HCT116 (cell line): ENCODE measurements around the gene ZNF652. TPM values are rescaled to one million over a fixed set of nuclear protein-coding genes. Genes with fewer than 3 reads are reported as not detected.
A peak's percentile ranks its signal among the peaks of the same experiment; 100 is the strongest.

ENCODE experiments used
- ATAC-seq: fragments of 200-7000 bp; cut with Tn5 transposase; 2 replicates; pipeline ENCODE4 v1.9.1; 2020; ENCODE audit warnings: mild to moderate bottlenecking, moderate library complexity
- BruUV-seq: library from RNA; stranded (reverse); fragments of 400-500 nt; replicated peaks from 2 replicates; lab custom pipeline; 2021; lab: Mats Ljungman, UMichigan
- CTCF ChIA-PET: fragments of 300-600 bp; sonication (Branson Sonifier 250); formaldehyde crosslinking; loops from one replicate; lab custom pipeline; 2021; ENCODE audit warnings: antibody characterized with exemption; lab: Charles Lee
- POLR2A ChIA-PET: fragments of 300-600, 350-600 bp; sonication (Branson Sonifier 250); formaldehyde crosslinking; loops from one replicate; lab custom pipeline; 2021; ENCODE audit warnings: antibody characterized with exemption; lab: Charles Lee
- RAD21 ChIA-PET, 2 experiments: fragments of 300-600 bp; sonication (Branson Sonifier 250); formaldehyde crosslinking; loops; one replicate each; lab custom pipeline; 2023; ENCODE audit warnings: low total read pairs in 2 of 2; ENCODE audit not compliant: uncharacterized antibody in 2 of 2, unreplicated experiment in 2 of 2, low non-redundant PET in 1 of 2; lab: Charles Lee
- DNase-seq: peaks from one replicate; pipeline ENCODE4 v3.0.0-alpha.2; 2010; ENCODE audit warnings: low read depth, low spot score
- H2AFZ ChIP-seq: fragments of 200-600 bp; shearing (Covaris generic), sonication (generic); 2 replicates; pipeline ENCODE4 v1.6.1; 2017; ENCODE audit warnings: low read depth, mixed run types, mixed read lengths, antibody characterized with exemption, low read length; ENCODE audit not compliant: poor library complexity, severe bottlenecking
- H3K27ac ChIP-seq: 2 replicates; pipeline ENCODE4 v1.5.1; 2012; ENCODE audit warnings: low read depth, low read length
- H3K27me3 ChIP-seq: fragments of 200-600 bp; sonication (generic); 2 replicates; pipeline ENCODE4 v1.6.1; 2016; ENCODE audit warnings: mixed run types, low read length, mixed read lengths; ENCODE audit not compliant: insufficient read depth
- H3K36me3 ChIP-seq, 2 experiments: fragments of 200-500 bp in 1 of 2; fragments of 200-600 bp in 1 of 2; sonication (Bioruptor generic) in 1 of 2; sonication (generic) in 1 of 2; 2 replicates each; pipeline versions ENCODE4 v1.5.1 to v1.6.1; 2014 to 2016; ENCODE audit warnings: low read length in 2 of 2, inconsistent platforms in 1 of 2, mixed read lengths in 1 of 2, mixed run types in 1 of 2; ENCODE audit not compliant: insufficient read depth in 2 of 2, control insufficient read depth in 1 of 2
- H3K4me1 ChIP-seq, 2 experiments: fragments of 200-600 bp in 1 of 2; sonication (generic) in 1 of 2; 2 replicates each; pipeline versions ENCODE4 v1.5.1 to v1.6.1; 2012 to 2017; ENCODE audit warnings: low read length in 2 of 2, inconsistent platforms in 1 of 2, mild to moderate bottlenecking in 1 of 2, mixed read lengths in 1 of 2, mixed run types in 1 of 2, moderate library complexity in 1 of 2; ENCODE audit not compliant: insufficient read depth in 2 of 2, control insufficient read depth in 1 of 2
- H3K4me2 ChIP-seq: fragments of 200-600 bp; sonication (generic); 2 replicates; pipeline ENCODE4 v1.6.1; 2017; ENCODE audit warnings: mixed run types, low read length, mixed read lengths
- H3K4me3 ChIP-seq, 2 experiments: fragments of 200-600 bp in 1 of 2; sonication (generic) in 1 of 2; replicated peaks in 1 of 2; 2 replicates each; pipeline ENCODE4 v1.5.1; 2011 to 2016; ENCODE audit warnings: low read length in 2 of 2, control low read depth in 1 of 2, low read depth in 1 of 2, mild to moderate bottlenecking in 1 of 2, mixed read lengths in 1 of 2, mixed run types in 1 of 2
- H3K79me2 ChIP-seq: fragments of 200-600 bp; sonication (generic); 2 replicates; pipeline ENCODE4 v1.6.1; 2017; ENCODE audit warnings: mild to moderate bottlenecking, mixed run types, low read length, moderate library complexity, mixed read lengths; ENCODE audit not compliant: insufficient read depth
- H3K9ac ChIP-seq: fragments of 200-600 bp; sonication (generic); 2 replicates; pipeline ENCODE4 v1.6.1; 2016; ENCODE audit warnings: low read length, mixed read lengths
- H3K9me2 ChIP-seq: fragments of 200-600 bp; sonication (generic), shearing (Covaris generic); 2 replicates; pipeline ENCODE4 v1.6.1; 2017; ENCODE audit warnings: mixed run types, mild to moderate bottlenecking, moderate library complexity; ENCODE audit not compliant: insufficient read depth
- H3K9me3 ChIP-seq, 2 experiments: fragments of 200-500 bp in 1 of 2; fragments of 200-600 bp in 1 of 2; sonication (Bioruptor generic) in 1 of 2; sonication (generic) in 1 of 2; 2 replicates each; pipeline ENCODE4 v1.6.1; 2014 to 2017; ENCODE audit warnings: low read length in 2 of 2, mixed read lengths in 2 of 2, inconsistent platforms in 1 of 2, low read depth in 1 of 2, mild to moderate bottlenecking in 1 of 2, mixed run types in 1 of 2, moderate library complexity in 1 of 2; ENCODE audit not compliant: control insufficient read depth in 1 of 2, insufficient read depth in 1 of 2
- H4K20me1 ChIP-seq: fragments of 200-600 bp; sonication (generic), shearing (Covaris generic); 2 replicates; pipeline ENCODE4 v1.6.1; 2017; ENCODE audit warnings: mixed run types, mild to moderate bottlenecking, moderate library complexity; ENCODE audit not compliant: insufficient read depth
- EGR1 ChIP-seq: IDR thresholded peaks from 2 replicates; pipeline ENCODE4 v1.6.1; 2012; ENCODE audit warnings: low read depth
- EZH2 ChIP-seq: fragments of 200-600 bp; sonication (generic); IDR thresholded peaks from 2 replicates; pipeline ENCODE4 v1.6.1; 2017; ENCODE audit warnings: antibody characterized with exemption, mixed run types
- SIN3A ChIP-seq: IDR thresholded peaks from 2 replicates; pipeline ENCODE4 v1.6.1; 2012; ENCODE audit warnings: low read depth
- intact Hi-C: fragments of 100-400 bp; cut with micrococcal nuclease; formaldehyde crosslinking; loops from 2 replicates; pipeline ENCODE4 v1.10.0; 2022
- total RNA-seq: library from RNA; stranded (reverse); gene quantifications from one replicate; pipeline ENCODE4 v1.2.1, GENCODE V29; 2021; ENCODE audit not compliant: unreplicated experiment
- TF ChIP-seq, protein P1 (sequence below): IDR thresholded peaks from 2 replicates; pipeline ENCODE4 v1.6.1; 2011; ENCODE audit warnings: mild to moderate bottlenecking, low read length, moderate library complexity; ENCODE audit not compliant: insufficient replicate concordance; ENCODE audit errors: extremely low read depth
- TF ChIP-seq, protein P2 (sequence below): IDR thresholded peaks from 2 replicates; pipeline ENCODE4 v1.6.1; 2012

The ZNF652 gene
- total RNA-seq, 1 experiment from 2014 or later = 27.8 TPM

- CTCF ChIA-PET = interaction anchor here (1.0 to 1.4 kb wide), 2 partner anchors 8 to 197 kb away, joined by 4 read pairs; no protein-coding TSS in a partner anchor
- TSS peak; percentile 42 for BruUV-seq
- H3K27me3 ChIP-seq = no peaks in the 10 kb centered on the region
- intact Hi-C loops = loop anchor here (2.0 kb wide), 1 partner anchor 45 kb away; no protein-coding TSS in a partner anchor
- peaks cover 58% of the 10 kb centered on the region for H3K79me2 ChIP-seq
- peak overlapping the region; percentile 84 for H3K9ac ChIP-seq
- H3K9me3 ChIP-seq = no peaks in the 10 kb centered on the region
- H3K4me3 ChIP-seq = peak overlapping the region; percentile 81 to 86
- TF ChIP-seq, protein P1, sequence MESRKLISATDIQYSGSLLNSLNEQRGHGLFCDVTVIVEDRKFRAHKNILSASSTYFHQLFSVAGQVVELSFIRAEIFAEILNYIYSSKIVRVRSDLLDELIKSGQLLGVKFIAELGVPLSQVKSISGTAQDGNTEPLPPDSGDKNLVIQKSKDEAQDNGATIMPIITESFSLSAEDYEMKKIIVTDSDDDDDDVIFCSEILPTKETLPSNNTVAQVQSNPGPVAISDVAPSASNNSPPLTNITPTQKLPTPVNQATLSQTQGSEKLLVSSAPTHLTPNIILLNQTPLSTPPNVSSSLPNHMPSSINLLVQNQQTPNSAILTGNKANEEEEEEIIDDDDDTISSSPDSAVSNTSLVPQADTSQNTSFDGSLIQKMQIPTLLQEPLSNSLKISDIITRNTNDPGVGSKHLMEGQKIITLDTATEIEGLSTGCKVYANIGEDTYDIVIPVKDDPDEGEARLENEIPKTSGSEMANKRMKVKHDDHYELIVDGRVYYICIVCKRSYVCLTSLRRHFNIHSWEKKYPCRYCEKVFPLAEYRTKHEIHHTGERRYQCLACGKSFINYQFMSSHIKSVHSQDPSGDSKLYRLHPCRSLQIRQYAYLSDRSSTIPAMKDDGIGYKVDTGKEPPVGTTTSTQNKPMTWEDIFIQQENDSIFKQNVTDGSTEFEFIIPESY = no peak
- TF ChIP-seq, protein P2, sequence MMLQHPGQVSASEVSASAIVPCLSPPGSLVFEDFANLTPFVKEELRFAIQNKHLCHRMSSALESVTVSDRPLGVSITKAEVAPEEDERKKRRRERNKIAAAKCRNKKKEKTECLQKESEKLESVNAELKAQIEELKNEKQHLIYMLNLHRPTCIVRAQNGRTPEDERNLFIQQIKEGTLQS = no peak
- no peak for TF ChIP-seq SIN3A
- no peak for TF ChIP-seq EGR1
- no peak for TF ChIP-seq EZH2
- no peak overlapping the region for H3K27ac ChIP-seq
- no peak overlapping the region for H2AFZ ChIP-seq
- H3K4me2 ChIP-seq = peak overlapping the region; percentile 86
- DNase-seq = no peak
- peaks cover 6% of the 10 kb centered on the region; the same call in 1 of the 2 replicates for H4K20me1 ChIP-seq
- peaks cover 15 to 21% of the 10 kb centered on the region in 2 experiments for H3K4me1 ChIP-seq
- POLR2A ChIA-PET = no interaction called here
- RAD21 ChIA-PET = no interaction called here
- H3K9me2 ChIP-seq = no peaks in the 10 kb centered on the region
- ATAC-seq = no peak
- H3K36me3 ChIP-seq = no peaks in the 10 kb centered on the region
Measured at GRCh38 chr17:49359990-49360795, 1.9 kb downstream of the ZNF652 start.
